GM12875 (cell line): ENCODE measurements around the gene MYO1D.

Experiments used
- H3K4me3 ChIP-seq: one replicate; pipeline ENCODE4 v1.5.1; 2011; ENCODE audit warnings: low read depth, low read length, control low read depth
- CTCF ChIP-seq: IDR thresholded peaks from 2 replicates; pipeline ENCODE4 v1.5.1; 2011; ENCODE audit warnings: low read depth, mild to moderate bottlenecking, control low read depth, inconsistent platforms, low read length, moderate library complexity, borderline replicate concordance; ENCODE audit not compliant: insufficient read depth

MYO1D gene

GRCh38 chr17:32596628-32597027, 280.3 kb downstream of the MYO1D start:
- no peak overlapping the region for H3K4me3 ChIP-seq
- TF ChIP-seq CTCF, result no peak

- TF ChIP-seq CTCF, result no peak
- no peak overlapping the region for H3K4me3 ChIP-seq
Measured at GRCh38 chr17:32596206-32596605, 280.7 kb downstream of the MYO1D start.

GRCh38 chr17:32593003-32593402, 283.9 kb downstream of the MYO1D start:
- TF ChIP-seq CTCF, result no peak
- no peak overlapping the region for H3K4me3 ChIP-seq

GRCh38 chr17:32591405-32591804, 285.5 kb downstream of the MYO1D start:
- no peak overlapping the region for H3K4me3 ChIP-seq
- no peak for TF ChIP-seq CTCF

- TF ChIP-seq CTCF, result no peak
- H3K4me3 ChIP-seq, result no peak overlapping the region
Measured at GRCh38 chr17:32590974-32591373, 285.9 kb downstream of the MYO1D start.

- no peak overlapping the region for H3K4me3 ChIP-seq
- TF ChIP-seq CTCF, result peak; percentile 37; the same call in 1 of the 2 replicates
Measured at GRCh38 chr17:32588982-32589381, 287.9 kb downstream of the MYO1D start.

- H3K4me3 ChIP-seq, result no peak overlapping the region
- TF ChIP-seq CTCF, result no peak
Measured at GRCh38 chr17:32588135-32588534, 288.8 kb downstream of the MYO1D start.
